Measurements from ENCODE around the gene HTR3B.
A peak's percentile ranks its signal among the peaks of the same experiment; 100 is the strongest.

Gene HTR3B

DNA sequence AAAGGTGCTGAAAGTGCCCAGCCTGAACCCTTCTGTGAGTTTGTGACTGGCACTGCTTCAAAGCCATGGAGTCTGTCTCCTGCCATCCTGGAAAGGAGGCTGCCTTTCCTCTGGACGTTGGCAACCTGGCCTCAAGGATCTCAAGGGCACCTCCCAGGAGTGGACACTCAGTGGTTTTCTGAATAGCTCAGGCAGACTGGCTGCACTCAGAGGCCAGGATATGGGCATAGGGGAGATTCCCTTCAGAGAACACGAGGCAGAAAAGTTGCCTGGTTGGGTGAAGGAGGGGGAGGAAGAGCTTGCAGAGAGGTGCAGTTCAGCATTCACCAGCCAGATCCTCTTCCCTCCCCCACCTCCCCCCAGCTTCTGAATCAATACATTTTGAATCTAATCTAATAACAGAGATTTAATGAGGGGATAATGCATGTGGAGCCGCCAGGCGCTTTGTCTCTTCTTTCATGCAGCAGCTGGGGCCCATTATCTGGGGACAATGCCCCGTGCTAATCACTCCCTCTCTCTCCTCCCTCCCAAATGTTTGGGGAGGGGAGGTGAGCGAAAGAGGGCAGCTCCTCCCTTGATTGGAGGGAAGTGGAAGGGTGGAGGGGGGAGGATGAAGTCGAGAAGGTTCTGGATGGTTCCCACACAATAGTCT, 88.0 kb downstream of the HTR3B start:
- DNase-seq, result no peak

DNA sequence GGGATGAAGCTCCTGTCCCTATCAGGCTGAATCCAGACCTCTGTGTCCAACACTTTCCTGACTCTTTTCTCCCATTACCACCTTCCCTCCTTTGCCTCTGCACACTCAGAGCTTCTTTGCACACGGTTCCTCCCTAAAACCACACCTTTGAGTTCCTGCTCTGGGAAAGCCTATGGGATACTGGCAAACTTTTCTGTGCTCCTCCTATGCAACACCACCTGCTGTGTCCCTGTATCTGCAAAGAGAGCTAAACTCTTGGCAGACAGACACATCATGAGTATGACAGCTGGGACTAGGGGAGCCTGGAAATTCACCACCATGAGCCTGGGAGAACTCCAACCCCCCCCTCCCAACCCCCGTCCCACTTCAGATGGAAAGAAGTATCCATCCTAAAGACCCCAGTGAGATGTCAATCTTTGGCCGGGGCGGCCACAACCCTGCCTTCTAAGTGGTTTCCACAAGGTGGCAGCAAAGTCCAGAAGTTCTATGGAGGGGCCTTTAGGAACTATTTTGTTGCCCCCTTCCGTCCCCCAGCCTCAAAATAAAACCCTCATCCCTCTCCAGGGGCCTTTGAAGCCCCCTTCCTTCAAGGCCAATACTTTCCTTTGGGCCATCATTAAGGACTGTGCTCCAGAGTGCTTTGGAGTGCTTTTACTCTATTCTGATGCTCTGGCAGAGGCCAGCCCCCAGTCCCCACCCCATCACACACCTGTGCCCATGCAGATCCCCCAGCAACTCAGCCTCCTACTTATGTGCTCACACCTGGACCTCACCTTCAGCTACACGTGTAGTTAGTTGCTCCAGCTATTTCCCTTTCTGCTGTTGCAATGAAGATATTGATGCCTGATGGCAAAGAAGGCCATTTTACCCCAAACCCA, 89.7 kb downstream of the HTR3B start:
- peak in 5 of 6 experiments; percentile 5 to 53 (median 20) for DNase-seq
